HG02885 (cell line): ENCODE results near the gene ACVR1B.
"Not testable (repeated sequence)": the region's sequence is repeated elsewhere in the genome, so short reads cannot be mapped to it uniquely, and the experiment has no call there.

Experiments
- ATAC-seq: cut with Tn5 transposase; IDR thresholded peaks from one replicate; pipeline ENCODE4 v1.9.1; 2021; ENCODE audit warnings: mild to moderate bottlenecking; ENCODE audit not compliant: unreplicated experiment, poor library complexity

ACVR1B gene

GRCh38 chr12:51961834-51962233 lies 10.3 kb downstream of the ACVR1B start:
- no peak for ATAC-seq

- ATAC-seq: no peak
These were observed 11.2 kb downstream of the ACVR1B start for GRCh38 chr12:51962737-51963136.

GRCh38 chr12:51963477-51963876 lies 12.0 kb downstream of the ACVR1B start:
- no peak for ATAC-seq

GRCh38 chr12:51969643-51970042 lies 18.1 kb downstream of the ACVR1B start:
- ATAC-seq: no peak

DNA sequence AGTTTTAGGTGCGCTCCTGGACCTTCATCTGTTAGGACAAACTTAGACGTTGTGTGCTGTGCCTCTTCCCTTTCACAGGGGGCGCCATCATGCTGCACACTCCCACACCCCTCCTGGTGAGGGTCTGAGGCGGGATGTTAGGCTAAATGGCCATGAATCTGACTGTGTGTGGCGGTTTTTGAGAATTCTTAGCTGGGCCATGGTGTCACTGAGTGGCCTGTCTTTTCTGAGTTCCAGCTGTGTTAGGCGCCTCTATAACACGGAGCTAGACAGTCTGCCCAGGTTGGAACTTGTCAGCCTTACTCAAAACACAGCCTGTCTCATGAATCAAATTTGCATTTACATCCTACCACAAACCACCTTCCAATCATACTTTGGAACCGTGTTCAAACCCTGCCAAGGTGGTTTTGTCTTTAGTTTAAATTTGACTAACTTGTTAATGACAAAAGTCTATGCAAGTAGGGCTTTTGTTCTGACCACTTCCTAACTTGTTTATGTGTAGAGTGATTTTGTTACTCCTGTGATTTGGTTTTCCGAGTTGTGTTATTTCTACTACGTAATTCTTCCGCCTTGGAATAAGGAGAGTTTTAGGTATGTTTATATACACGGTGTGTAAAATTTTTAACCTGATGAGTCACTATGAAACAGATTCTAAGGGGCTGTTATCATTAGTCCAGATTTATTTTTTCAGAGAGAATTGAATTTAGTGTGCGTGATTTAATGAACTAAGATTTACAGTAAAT lies 19.6 kb downstream of the ACVR1B start:
- peak; percentile 92 for ATAC-seq

- ATAC-seq: no peak
These were observed 20.4 kb downstream of the ACVR1B start for GRCh38 chr12:51971679-51972421.

DNA sequence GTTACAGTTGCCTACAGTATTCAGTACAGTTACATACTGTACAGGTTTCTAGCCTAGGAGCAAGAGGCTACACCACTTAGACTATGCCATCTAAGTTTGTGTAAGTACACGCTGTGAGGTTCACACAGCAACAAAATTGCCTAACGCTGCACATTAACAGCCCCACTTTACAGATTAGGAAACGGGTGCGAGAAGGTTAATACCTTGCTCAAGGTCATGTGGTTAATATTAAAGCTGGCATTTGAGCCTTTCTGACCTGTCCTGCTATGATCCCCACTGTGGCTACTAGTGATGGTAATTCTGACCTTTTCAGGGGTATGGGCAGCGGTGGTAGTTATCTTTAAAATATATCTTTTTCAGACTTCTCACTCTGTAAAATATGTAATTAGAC lies 20.9 kb downstream of the ACVR1B start:
- no peak for ATAC-seq

DNA sequence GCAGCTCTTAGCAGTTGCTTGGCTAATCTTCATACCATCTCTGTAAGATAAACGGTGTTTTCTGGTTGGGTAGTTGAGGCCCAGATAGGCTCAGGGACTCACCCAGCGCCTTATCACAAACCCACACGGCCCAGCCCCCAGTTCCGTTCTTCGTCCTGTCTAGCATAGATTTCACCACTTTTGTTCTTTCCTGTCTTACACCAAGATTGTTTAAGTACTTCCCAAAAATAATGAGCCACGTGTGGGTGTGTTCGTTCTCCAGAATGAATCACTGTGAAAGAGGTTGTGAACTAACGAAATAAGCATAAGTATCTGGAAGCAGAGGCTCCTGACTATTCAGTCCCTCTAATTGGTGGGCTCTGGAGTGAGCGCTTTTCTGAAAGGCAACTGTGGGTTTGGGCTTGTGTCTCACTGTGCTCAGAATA lies 21.4 kb downstream of the ACVR1B start:
- ATAC-seq: no peak

DNA sequence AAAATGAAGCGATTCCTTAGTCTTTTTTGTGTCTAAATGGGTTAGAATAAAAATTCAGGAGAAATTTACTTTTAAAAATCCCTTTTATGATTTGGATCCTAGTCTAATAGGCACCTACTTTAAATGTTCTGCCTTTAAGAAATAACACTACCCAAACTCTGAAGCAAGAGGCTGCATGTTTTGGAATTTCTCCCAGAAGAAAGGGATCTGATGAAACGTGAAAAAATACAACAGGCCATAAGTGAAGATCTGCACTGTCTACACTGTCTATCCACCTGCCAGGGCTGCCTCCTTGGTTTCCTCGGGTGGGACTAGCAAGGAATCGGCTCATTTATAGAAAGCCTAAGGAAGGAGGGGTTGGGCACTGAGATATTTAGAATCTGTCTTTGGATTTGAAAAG lies 22.1 kb downstream of the ACVR1B start:
- ATAC-seq: no peak

GRCh38 chr12:51974646-51975045 lies 23.1 kb downstream of the ACVR1B start:
- no peak for ATAC-seq

DNA sequence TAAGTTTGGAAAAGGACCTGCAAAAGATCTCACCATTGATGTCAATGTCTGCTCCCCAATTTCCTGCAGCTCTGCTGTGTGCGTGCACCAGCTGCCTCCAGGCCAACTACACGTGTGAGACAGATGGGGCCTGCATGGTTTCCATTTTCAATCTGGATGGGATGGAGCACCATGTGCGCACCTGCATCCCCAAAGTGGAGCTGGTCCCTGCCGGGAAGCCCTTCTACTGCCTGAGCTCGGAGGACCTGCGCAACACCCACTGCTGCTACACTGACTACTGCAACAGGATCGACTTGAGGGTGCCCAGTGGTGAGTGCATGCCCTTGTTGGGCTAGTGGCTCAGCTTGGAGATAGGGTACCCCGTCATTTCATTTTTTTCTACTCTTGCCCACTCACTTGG lies 23.7 kb downstream of the ACVR1B start:
- ATAC-seq: no peak

DNA sequence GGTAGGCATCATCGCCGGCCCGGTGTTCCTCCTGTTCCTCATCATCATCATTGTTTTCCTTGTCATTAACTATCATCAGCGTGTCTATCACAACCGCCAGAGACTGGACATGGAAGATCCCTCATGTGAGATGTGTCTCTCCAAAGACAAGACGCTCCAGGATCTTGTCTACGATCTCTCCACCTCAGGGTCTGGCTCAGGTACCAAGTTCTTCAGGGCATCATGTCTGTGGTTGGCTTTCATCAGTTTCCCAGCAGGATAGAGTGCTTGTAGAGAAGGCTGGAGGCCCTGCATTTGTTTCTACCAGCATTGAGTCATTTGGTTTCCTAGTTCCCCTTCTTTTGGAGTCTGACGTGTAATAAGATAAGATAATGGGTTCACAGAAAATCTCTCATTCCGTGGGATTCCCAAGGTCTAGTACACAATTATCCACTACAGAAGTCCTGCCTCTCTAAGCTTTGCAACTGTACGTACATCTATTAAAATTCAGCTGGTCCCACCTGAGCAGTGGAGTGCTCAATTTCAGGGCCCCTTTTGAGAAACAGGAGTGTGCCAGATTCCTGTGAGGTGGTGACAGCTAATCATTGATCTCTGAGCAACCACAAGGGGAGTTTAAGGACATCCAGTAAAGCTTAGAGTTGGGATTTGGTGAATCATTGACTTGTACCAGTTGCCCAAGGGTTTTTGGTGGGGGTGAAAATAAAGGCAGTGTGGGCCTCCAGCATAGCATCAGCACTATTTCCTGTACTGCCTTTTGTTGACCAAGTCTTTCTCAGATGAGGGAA lies 25.1 kb downstream of the ACVR1B start:
- no peak for ATAC-seq

DNA sequence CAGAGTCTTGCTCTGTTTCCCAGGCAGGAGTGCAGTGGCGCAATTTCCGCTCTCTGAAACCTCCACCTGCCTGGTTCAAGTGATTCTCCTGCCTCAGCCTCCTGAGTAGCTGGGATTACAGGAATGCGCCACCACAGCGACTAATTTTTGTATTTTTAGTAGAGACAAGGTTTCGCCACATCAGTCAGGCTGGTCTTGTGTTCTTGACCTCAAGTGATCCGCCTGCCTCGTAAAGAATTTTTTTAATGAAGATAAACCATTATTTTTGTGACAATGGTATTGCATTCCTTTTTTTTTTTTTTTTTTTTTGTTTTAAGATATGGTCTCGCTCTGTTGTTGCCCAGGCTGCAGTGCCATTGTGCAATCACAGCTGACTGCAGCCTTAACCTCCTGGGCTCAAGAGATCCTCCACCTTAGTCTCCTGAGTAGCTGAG lies 25.8 kb downstream of the ACVR1B start:
- no peak for ATAC-seq

- ATAC-seq: not testable (repeated sequence)
These were observed 27.8 kb downstream of the ACVR1B start for GRCh38 chr12:51979306-51979705.

DNA sequence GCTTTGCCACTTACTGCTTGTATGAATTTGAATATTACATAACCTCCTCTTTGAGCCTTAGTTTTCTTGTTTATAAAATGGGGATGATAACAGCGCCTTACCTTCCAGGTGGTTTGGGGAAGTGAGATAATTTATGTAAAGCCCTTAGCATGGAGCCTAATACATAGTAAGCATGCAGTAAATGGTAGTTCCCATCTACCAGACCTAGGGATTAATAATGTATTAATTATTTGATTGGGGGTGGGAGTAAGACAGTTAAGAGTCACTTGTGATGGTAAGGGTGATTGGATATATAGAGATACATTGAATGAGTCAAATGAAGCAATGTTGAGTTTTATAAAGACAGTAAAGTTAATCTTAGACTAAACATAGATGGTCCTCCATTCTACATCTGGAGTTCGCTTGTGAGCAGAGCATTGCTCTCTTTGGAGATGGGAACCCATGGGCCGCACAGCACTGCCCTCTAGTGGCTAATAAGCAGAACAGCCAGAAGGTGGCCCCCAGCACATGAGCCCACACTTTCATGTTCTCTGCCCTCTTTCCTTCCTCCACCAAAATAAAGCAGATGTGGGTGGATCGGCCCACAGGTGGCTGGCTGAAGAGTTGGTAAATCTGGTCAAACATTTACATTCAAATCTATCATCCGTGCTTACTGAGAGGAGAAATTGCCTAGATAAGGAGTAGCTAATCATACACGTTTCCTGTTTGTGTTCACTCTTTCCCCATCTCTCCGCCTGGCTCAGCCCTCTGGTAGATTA lies 28.7 kb downstream of the ACVR1B start:
- peak; percentile 74 for ATAC-seq

DNA sequence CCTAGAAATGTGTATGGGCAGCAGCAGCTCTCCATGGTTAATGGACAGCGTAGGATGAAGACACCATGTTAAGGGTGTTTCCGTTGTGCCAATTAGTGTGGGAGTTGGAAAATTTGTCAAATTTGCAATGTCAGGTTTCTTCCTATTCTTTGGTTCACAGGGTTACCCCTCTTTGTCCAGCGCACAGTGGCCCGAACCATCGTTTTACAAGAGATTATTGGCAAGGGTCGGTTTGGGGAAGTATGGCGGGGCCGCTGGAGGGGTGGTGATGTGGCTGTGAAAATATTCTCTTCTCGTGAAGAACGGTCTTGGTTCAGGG lies 29.3 kb downstream of the ACVR1B start:
- ATAC-seq: no peak

GRCh38 chr12:51984657-51985056 lies 33.2 kb downstream of the ACVR1B start:
- ATAC-seq: no peak

GRCh38 chr12:51985154-51985835 lies 33.8 kb downstream of the ACVR1B start:
- ATAC-seq: no peak

DNA sequence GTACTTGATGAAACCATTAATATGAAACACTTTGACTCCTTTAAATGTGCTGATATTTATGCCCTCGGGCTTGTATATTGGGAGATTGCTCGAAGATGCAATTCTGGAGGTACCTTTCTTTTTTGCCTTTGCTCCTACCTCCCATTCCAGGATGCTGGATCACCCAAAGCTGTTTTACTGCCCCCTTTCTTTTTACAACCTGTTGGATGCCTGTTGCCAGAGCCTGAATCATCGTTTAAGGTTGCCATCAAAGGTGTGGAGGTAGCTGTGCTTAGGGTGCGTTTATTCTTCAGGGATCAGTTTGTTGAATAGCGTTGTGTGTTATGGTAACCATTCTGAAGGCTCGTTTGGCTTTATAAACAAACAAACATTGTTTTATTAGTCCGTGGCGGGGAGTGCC lies 35.3 kb downstream of the ACVR1B start:
- no peak for ATAC-seq

GRCh38 chr12:51992246-51992645 lies 40.7 kb downstream of the ACVR1B start:
- no peak for ATAC-seq
